Rectal smooth muscle tissue (tissue), 1 donor: ENCODE measurements around the gene SMC5.
A peak's percentile ranks its signal among the peaks of the same experiment; 100 is the strongest.
"Not testable (repeated sequence)": the region's sequence is repeated elsewhere in the genome, so short reads cannot be mapped to it uniquely, and the experiment has no call there.

ENCODE experiments used
- H3K27ac ChIP-seq: one replicate; pipeline ENCODE4 v1.7.0; 2013; ENCODE audit warnings: low read depth, low read length, inconsistent platforms
- H3K27me3 ChIP-seq: one replicate; pipeline ENCODE4 v1.7.0; 2013; ENCODE audit warnings: low read length; ENCODE audit not compliant: control insufficient read depth, insufficient read depth
- H3K36me3 ChIP-seq: one replicate; pipeline ENCODE4 v1.7.0; 2013; ENCODE audit warnings: low read length; ENCODE audit not compliant: control insufficient read depth, insufficient read depth
- H3K4me1 ChIP-seq: one replicate; pipeline ENCODE4 v1.7.0; 2013; ENCODE audit warnings: low read length; ENCODE audit not compliant: control insufficient read depth, insufficient read depth
- H3K4me3 ChIP-seq: one replicate; pipeline ENCODE4 v1.7.0; 2013; ENCODE audit warnings: low read length
- H3K9ac ChIP-seq: one replicate; pipeline ENCODE4 v1.7.0; 2013; ENCODE audit warnings: low read length

SMC5 gene

GRCh38 chr9:70401241-70401640, 142.5 kb downstream of the SMC5 start:
- not testable (repeated sequence) for H3K9ac ChIP-seq, H3K4me3 ChIP-seq, H3K27ac ChIP-seq, H3K27me3 ChIP-seq, H3K36me3 ChIP-seq
- peaks cover 22% of the 10 kb centered on the region for H3K4me1 ChIP-seq

DNA sequence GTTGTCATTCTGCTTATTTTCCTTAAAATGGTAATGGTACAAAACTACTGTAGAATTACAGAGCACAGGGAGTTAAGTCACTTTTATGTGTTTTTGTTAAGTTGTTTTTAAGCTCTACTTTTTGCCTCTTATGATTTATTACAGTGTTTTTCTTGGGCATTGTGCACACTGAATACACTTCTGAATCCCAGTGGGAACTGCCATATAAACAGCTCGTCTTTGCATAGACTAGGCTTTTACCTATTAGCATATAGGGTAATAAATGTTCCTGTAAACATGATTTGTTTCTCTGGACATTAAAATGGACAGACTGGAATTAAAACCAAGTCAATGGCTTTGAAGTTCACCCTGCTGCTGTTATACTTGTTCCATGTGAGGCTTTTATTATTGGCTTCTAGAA, 143.4 kb downstream of the SMC5 start:
- H3K36me3 ChIP-seq, result no peaks in the 10 kb centered on the region
- no peak overlapping the region for H3K27ac ChIP-seq
- no peak overlapping the region for H3K4me3 ChIP-seq
- no peaks in the 10 kb centered on the region for H3K27me3 ChIP-seq
- H3K9ac ChIP-seq, result no peak overlapping the region
- H3K4me1 ChIP-seq, result peaks cover 28% of the 10 kb centered on the region

DNA sequence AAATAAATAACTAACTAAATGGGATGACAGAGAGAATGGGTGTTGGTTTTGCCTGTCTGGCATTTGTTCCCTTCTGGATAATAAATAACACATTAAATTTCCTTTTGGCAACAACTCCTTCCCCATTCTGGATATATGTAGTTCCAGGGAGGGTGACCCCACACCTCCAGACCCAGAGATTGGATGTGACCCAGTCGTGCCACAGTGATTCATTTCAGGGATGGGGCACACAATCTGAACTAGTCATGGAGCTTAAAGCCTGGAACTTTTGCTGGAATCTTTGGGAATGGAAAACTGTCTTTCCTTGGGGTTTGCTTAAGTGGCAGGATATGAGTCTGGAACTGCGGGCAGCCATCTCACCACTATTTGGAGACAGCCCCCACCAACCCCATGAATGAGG, 144.4 kb downstream of the SMC5 start:
- no peak overlapping the region for H3K4me3 ChIP-seq
- H3K27me3 ChIP-seq, result no peaks in the 10 kb centered on the region
- H3K36me3 ChIP-seq, result no peaks in the 10 kb centered on the region
- no peak overlapping the region for H3K9ac ChIP-seq
- peaks cover 33% of the 10 kb centered on the region for H3K4me1 ChIP-seq
- no peak overlapping the region for H3K27ac ChIP-seq

GRCh38 chr9:70403618-70404025, 144.8 kb downstream of the SMC5 start:
- Histone ChIP-seq H3K4me3 (peak overlapping the region; percentile 12), H3K4me1 (peaks cover 37% of the 10 kb centered on the region), H3K27me3 (no peaks in the 10 kb centered on the region), H3K9ac (no peak overlapping the region), H3K36me3 (no peaks in the 10 kb centered on the region), H3K27ac (peak overlapping the region; percentile 25)

- H3K9ac ChIP-seq, result no peak overlapping the region
- H3K36me3 ChIP-seq, result no peaks in the 10 kb centered on the region
- H3K4me3 ChIP-seq, result peak overlapping the region; percentile 12
- no peaks in the 10 kb centered on the region for H3K27me3 ChIP-seq
- peaks cover 39% of the 10 kb centered on the region for H3K4me1 ChIP-seq
- H3K27ac ChIP-seq, result no peak overlapping the region
Observed at GRCh38 chr9:70404261-70404660, 145.5 kb downstream of the SMC5 start.
